Activated CD8-positive, alpha-beta memory T cell treated with anti-CD3 and anti-CD28 coated beads, Interleukin-2, amount 50 U/mL, for 24 hours (primary cell): Measurements from ENCODE around the gene ABCA4.
"Not testable (repeated sequence)": the region's sequence is repeated elsewhere in the genome, so short reads cannot be mapped to it uniquely, and the experiment has no call there.

ENCODE experiments used
- DNase-seq: peaks from one replicate; pipeline ENCODE4 v3.0.0-alpha.2; 2020; ENCODE audit errors: extremely low read depth

The ABCA4 gene

GRCh38 chr1:93979040-93979717, 141.8 kb downstream of the ABCA4 start:
- no peak for DNase-seq

- DNase-seq: no peak
Measured at GRCh38 chr1:93977598-93977945, 143.4 kb downstream of the ABCA4 start.

- DNase-seq: no peak
Measured at GRCh38 chr1:93976711-93977597, 144.0 kb downstream of the ABCA4 start.

GRCh38 chr1:93976291-93976690, 144.7 kb downstream of the ABCA4 start:
- DNase-seq: no peak

- DNase-seq: no peak
Measured at GRCh38 chr1:93972341-93972740, 148.6 kb downstream of the ABCA4 start.

- DNase-seq: no peak
Measured at GRCh38 chr1:93969887-93970286, 151.1 kb downstream of the ABCA4 start.

GRCh38 chr1:93969371-93969770, 151.6 kb downstream of the ABCA4 start:
- no peak for DNase-seq

GRCh38 chr1:93967306-93967705, 153.6 kb downstream of the ABCA4 start:
- no peak for DNase-seq

GRCh38 chr1:93965888-93966287, 155.1 kb downstream of the ABCA4 start:
- no peak for DNase-seq

GRCh38 chr1:93965256-93965655, 155.7 kb downstream of the ABCA4 start:
- DNase-seq: no peak

- no peak for DNase-seq
Measured at GRCh38 chr1:93964777-93965200, 156.2 kb downstream of the ABCA4 start.

GRCh38 chr1:93964096-93964776, 156.7 kb downstream of the ABCA4 start:
- DNase-seq: no peak

GRCh38 chr1:93963585-93963984, 157.4 kb downstream of the ABCA4 start:
- DNase-seq: no peak

GRCh38 chr1:93961906-93962305, 159.0 kb downstream of the ABCA4 start:
- no peak for DNase-seq

GRCh38 chr1:93961443-93961842, 159.5 kb downstream of the ABCA4 start:
- no peak for DNase-seq

- no peak for DNase-seq
Measured at GRCh38 chr1:93960641-93961147, 160.3 kb downstream of the ABCA4 start.

- DNase-seq: no peak
Measured at GRCh38 chr1:93959413-93959812, 161.5 kb downstream of the ABCA4 start.

- DNase-seq: no peak
Measured at GRCh38 chr1:93958726-93959100, 162.2 kb downstream of the ABCA4 start.

- no peak for DNase-seq
Measured at GRCh38 chr1:93958032-93958725, 162.8 kb downstream of the ABCA4 start.

GRCh38 chr1:93955765-93956164, 165.2 kb downstream of the ABCA4 start:
- no peak for DNase-seq

- not testable (repeated sequence) for DNase-seq
Measured at GRCh38 chr1:93947002-93947686, 173.8 kb downstream of the ABCA4 start.
